GM23248 (cell line): ENCODE results near the gene RP9. TPM values are rescaled to one million over a fixed set of nuclear protein-coding genes. Genes with fewer than 3 reads are reported as not detected.

Source experiments
- DNase-seq: peaks from one replicate; pipeline ENCODE4 v3.0.0-alpha.2; 2015
- H2AFZ ChIP-seq: fragments of 200-600 bp; sonication (generic); 2 replicates; pipeline ENCODE4 v1.6.1; 2016; ENCODE audit warnings: antibody characterized with exemption
- H3F3A ChIP-seq: fragments of 200-600 bp; sonication (generic); 2 replicates; pipeline ENCODE4 v1.6.1; 2016; ENCODE audit warnings: mild to moderate bottlenecking, antibody characterized with exemption, mixed run types; ENCODE audit not compliant: insufficient read depth
- H3K27ac ChIP-seq: fragments of 200-600 bp; sonication (generic); 2 replicates; pipeline ENCODE4 v1.5.1; 2016; ENCODE audit warnings: mild to moderate bottlenecking
- H3K27me3 ChIP-seq: fragments of 200-600 bp; sonication (generic); replicated peaks from 2 replicates; pipeline ENCODE4 v1.6.1; 2016; ENCODE audit warnings: mild to moderate bottlenecking; ENCODE audit not compliant: insufficient read depth
- H3K36me3 ChIP-seq: fragments of 200-600 bp; sonication (generic); 2 replicates; pipeline ENCODE4 v1.6.1; 2016; ENCODE audit warnings: low read depth, mild to moderate bottlenecking
- H3K4me1 ChIP-seq: fragments of 200-600 bp; sonication (generic); 2 replicates; pipeline ENCODE4 v1.6.1; 2016; ENCODE audit warnings: mild to moderate bottlenecking; ENCODE audit not compliant: insufficient read depth
- H3K4me2 ChIP-seq: fragments of 200-600 bp; sonication (generic); one replicate; pipeline ENCODE4 v1.6.1; 2016; ENCODE audit warnings: mild to moderate bottlenecking; ENCODE audit not compliant: unreplicated experiment
- H3K4me3 ChIP-seq: fragments of 200-600 bp; sonication (generic); 2 replicates; pipeline ENCODE4 v1.5.1; 2016; ENCODE audit warnings: mild to moderate bottlenecking
- H3K79me2 ChIP-seq: fragments of 200-600 bp; sonication (generic); 2 replicates; pipeline ENCODE4 v1.6.1; 2016; ENCODE audit warnings: mild to moderate bottlenecking; ENCODE audit not compliant: insufficient read depth
- H3K9ac ChIP-seq: fragments of 200-600 bp; sonication (generic); 2 replicates; pipeline ENCODE4 v1.6.1; 2016; ENCODE audit warnings: mild to moderate bottlenecking
- H3K9me2 ChIP-seq: fragments of 200-600 bp; sonication (generic); 2 replicates; pipeline ENCODE4 v1.6.1; 2016; ENCODE audit warnings: mixed run types, mild to moderate bottlenecking, moderate library complexity; ENCODE audit not compliant: insufficient read depth
- H3K9me3 ChIP-seq: fragments of 200-600 bp; sonication (generic); one replicate; pipeline ENCODE4 v1.6.1; 2017; ENCODE audit warnings: low read depth
- H4K20me1 ChIP-seq: fragments of 200-600 bp; sonication (generic); 2 replicates; pipeline ENCODE4 v1.6.0; 2016; ENCODE audit not compliant: insufficient read depth
- EZH2 ChIP-seq: fragments of 200-600 bp; sonication (generic); IDR thresholded peaks from 2 replicates; pipeline ENCODE4 v1.6.1; 2018; ENCODE audit warnings: antibody characterized with exemption, mild to moderate bottlenecking; ENCODE audit not compliant: insufficient read depth, poor library complexity, severe bottlenecking
- EZH2phosphoT487 ChIP-seq: fragments of 200-600 bp; sonication (generic); IDR thresholded peaks from 2 replicates; pipeline ENCODE4 v1.6.1; 2018; ENCODE audit warnings: antibody characterized with exemption, moderate library complexity, mild to moderate bottlenecking, low read depth; ENCODE audit not compliant: insufficient read depth
- WGBS, 2 experiments: methylation state at CpG; one replicate each; pipeline ENCODE4 v1.1.6; 2015 to 2017; ENCODE audit warnings: low lambda C conversion rate in 2 of 2, low coverage in 1 of 2; ENCODE audit errors: missing lambda C conversion rate in 2 of 2; 5-methylcytosine and 5-hydroxymethylcytosine counted together
- in situ Hi-C: fragments of 300-500 bp; cut with MboI; formaldehyde crosslinking; loops from 2 replicates; pipeline ENCODE4 v1.15.0; 2020
- polyA plus RNA-seq: library from polyadenylated mRNA; unstranded; fragments of >200 nt; fragmentation: Nextera tagmentation; extraction: Ambion mirVana; gene quantifications from 2 replicates; pipeline ENCODE4 v1.2.1, GENCODE V29; 2016
- total RNA-seq: library from RNA; depleted of rRNA; stranded (reverse); fragments of >200 nt; shearing (Covaris generic); gene quantifications from 2 replicates; pipeline ENCODE4 v1.2.3, GENCODE V29; 2014

RP9 gene
- total and polyA plus RNA-seq, 2 experiments from 2014 or later, result 9.5 to 24.7 TPM

GRCh38 chr7:33114976-33115375 is 5.8 kb upstream of the RP9 start:
- no peak overlapping the region for H3K9ac ChIP-seq
- no peak overlapping the region for H3K4me3 ChIP-seq
- peaks cover 3% of the 10 kb centered on the region for H3K9me3 ChIP-seq
- no peaks in the 10 kb centered on the region for H4K20me1 ChIP-seq
- H3K27me3 ChIP-seq, result no peaks in the 10 kb centered on the region
- DNase-seq, result no peak
- in situ Hi-C loops, result no loop called here
- H3K27ac ChIP-seq, result no peak overlapping the region
- H3K36me3 ChIP-seq, result no peaks in the 10 kb centered on the region
- no peaks in the 10 kb centered on the region for H3K9me2 ChIP-seq
- no peak overlapping the region for H2AFZ ChIP-seq
- H3F3A ChIP-seq, result peaks cover 4% of the 10 kb centered on the region; the same call in 1 of the 2 replicates
- H3K4me1 ChIP-seq, result no peaks in the 10 kb centered on the region; the same call in 1 of the 2 replicates
- no peak for TF ChIP-seq EZH2phosphoT487
- TF ChIP-seq EZH2, result no peak
- H3K4me2 ChIP-seq, result no peak overlapping the region
- no peaks in the 10 kb centered on the region for H3K79me2 ChIP-seq

- no peaks in the 10 kb centered on the region for H4K20me1 ChIP-seq
- peaks cover 8% of the 10 kb centered on the region for H3F3A ChIP-seq
- no peak overlapping the region for H3K9ac ChIP-seq
- no peaks in the 10 kb centered on the region for H3K27me3 ChIP-seq
- TF ChIP-seq EZH2 (no peak), EZH2phosphoT487 (no peak)
- peaks cover 15% of the 10 kb centered on the region for H3K4me1 ChIP-seq
- H3K79me2 ChIP-seq, result peaks cover 24% of the 10 kb centered on the region
- no peak overlapping the region for H2AFZ ChIP-seq
- in situ Hi-C loops, result no loop called here
- H3K4me3 ChIP-seq, result no peak overlapping the region
- H3K9me2 ChIP-seq, result no peaks in the 10 kb centered on the region
- H3K36me3 ChIP-seq, result no peaks in the 10 kb centered on the region
- no peak for DNase-seq
- H3K27ac ChIP-seq, result no peak overlapping the region
- H3K4me2 ChIP-seq, result no peak overlapping the region
- no peaks in the 10 kb centered on the region for H3K9me3 ChIP-seq
- WGBS, 2 experiments, result 55 to 56% methylated on average over 3 of the region's 3 CpGs
Observed at GRCh38 chr7:33111614-33112013, 2.4 kb upstream of the RP9 start.

GRCh38 chr7:33109758-33110238 is 594 bp upstream of the RP9 start:
- H3K4me2 ChIP-seq, result peak overlapping the region; percentile 98
- H2AFZ ChIP-seq, result peak overlapping the region; percentile 98
- in situ Hi-C loops, result no loop called here
- H3F3A ChIP-seq, result peaks cover 8% of the 10 kb centered on the region
- H3K36me3 ChIP-seq, result no peaks in the 10 kb centered on the region
- peaks cover 15% of the 10 kb centered on the region for H3K4me1 ChIP-seq
- DNase-seq, result peak; percentile 72
- H3K9me3 ChIP-seq, result no peaks in the 10 kb centered on the region
- H3K9me2 ChIP-seq, result no peaks in the 10 kb centered on the region
- no peak for TF ChIP-seq EZH2
- TF ChIP-seq EZH2phosphoT487, result no peak
- 6 to 7% methylated on average over 11 of the region's 11 CpGs for WGBS, 2 experiments
- peak overlapping the region; percentile 68 for H3K9ac ChIP-seq
- H3K79me2 ChIP-seq, result peaks cover 42% of the 10 kb centered on the region
- peak overlapping the region; percentile 97 for H3K4me3 ChIP-seq
- no peaks in the 10 kb centered on the region for H3K27me3 ChIP-seq
- no peaks in the 10 kb centered on the region for H4K20me1 ChIP-seq
- no peak overlapping the region for H3K27ac ChIP-seq

GRCh38 chr7:33108554-33109004 is 625 bp downstream of the RP9 start:
- in situ Hi-C loops, result no loop called here
- H3K4me1 ChIP-seq, result peaks cover 15% of the 10 kb centered on the region
- peak overlapping the region; percentile 58 for H3K27ac ChIP-seq
- peaks cover 8% of the 10 kb centered on the region for H3F3A ChIP-seq
- H3K4me2 ChIP-seq, result peak overlapping the region; percentile 92
- 0 out of 2 replicates have a peak, but pooled peaks cover 2% of the 10 kb centered on the region for H3K36me3 ChIP-seq
- no peaks in the 10 kb centered on the region for H3K27me3 ChIP-seq
- H3K4me3 ChIP-seq, result peak overlapping the region; percentile 97
- H3K9me2 ChIP-seq, result no peaks in the 10 kb centered on the region
- H3K79me2 ChIP-seq, result peaks cover 54% of the 10 kb centered on the region
- TF ChIP-seq EZH2phosphoT487 (no peak), EZH2 (no peak)
- H3K9me3 ChIP-seq, result no peaks in the 10 kb centered on the region
- no peak for DNase-seq
- H2AFZ ChIP-seq, result peak overlapping the region; percentile 92
- 1 to 2% methylated on average over 10 of the region's 10 CpGs for WGBS, 2 experiments
- no peaks in the 10 kb centered on the region for H4K20me1 ChIP-seq
- H3K9ac ChIP-seq, result peak overlapping the region; percentile 87
